ENCODE data around the gene EIPR1. TPM values are rescaled to one million over a fixed set of nuclear protein-coding genes. Genes with fewer than 3 reads are reported as not detected.

EIPR1 gene
- total RNA-seq, 1 donor from 2014 or later, result 27.9 TPM

GRCh38 chr2:3265471-3265870 is 112.1 kb downstream of the EIPR1 start:
- DNase-seq (ENCODE audit: low spot score in 2 of 2, unreplicated experiment in 2 of 2), result no peak
- TF ChIP-seq, protein P1, sequence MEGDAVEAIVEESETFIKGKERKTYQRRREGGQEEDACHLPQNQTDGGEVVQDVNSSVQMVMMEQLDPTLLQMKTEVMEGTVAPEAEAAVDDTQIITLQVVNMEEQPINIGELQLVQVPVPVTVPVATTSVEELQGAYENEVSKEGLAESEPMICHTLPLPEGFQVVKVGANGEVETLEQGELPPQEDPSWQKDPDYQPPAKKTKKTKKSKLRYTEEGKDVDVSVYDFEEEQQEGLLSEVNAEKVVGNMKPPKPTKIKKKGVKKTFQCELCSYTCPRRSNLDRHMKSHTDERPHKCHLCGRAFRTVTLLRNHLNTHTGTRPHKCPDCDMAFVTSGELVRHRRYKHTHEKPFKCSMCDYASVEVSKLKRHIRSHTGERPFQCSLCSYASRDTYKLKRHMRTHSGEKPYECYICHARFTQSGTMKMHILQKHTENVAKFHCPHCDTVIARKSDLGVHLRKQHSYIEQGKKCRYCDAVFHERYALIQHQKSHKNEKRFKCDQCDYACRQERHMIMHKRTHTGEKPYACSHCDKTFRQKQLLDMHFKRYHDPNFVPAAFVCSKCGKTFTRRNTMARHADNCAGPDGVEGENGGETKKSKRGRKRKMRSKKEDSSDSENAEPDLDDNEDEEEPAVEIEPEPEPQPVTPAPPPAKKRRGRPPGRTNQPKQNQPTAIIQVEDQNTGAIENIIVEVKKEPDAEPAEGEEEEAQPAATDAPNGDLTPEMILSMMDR (IDR thresholded peaks at IDR 0.05; ENCODE audit: unreplicated experiment), result no peak
- Mint-ChIP-seq H3K4me3 (no peak overlapping the region), H3K27ac (no peak overlapping the region), H3K27me3 (ENCODE audit: low read depth) (no peaks in the 10 kb centered on the region), H3K9me3 (no peaks in the 10 kb centered on the region), H3K4me1 (no peaks in the 10 kb centered on the region), H3K36me3 (peaks cover 3% of the 10 kb centered on the region)

DNA sequence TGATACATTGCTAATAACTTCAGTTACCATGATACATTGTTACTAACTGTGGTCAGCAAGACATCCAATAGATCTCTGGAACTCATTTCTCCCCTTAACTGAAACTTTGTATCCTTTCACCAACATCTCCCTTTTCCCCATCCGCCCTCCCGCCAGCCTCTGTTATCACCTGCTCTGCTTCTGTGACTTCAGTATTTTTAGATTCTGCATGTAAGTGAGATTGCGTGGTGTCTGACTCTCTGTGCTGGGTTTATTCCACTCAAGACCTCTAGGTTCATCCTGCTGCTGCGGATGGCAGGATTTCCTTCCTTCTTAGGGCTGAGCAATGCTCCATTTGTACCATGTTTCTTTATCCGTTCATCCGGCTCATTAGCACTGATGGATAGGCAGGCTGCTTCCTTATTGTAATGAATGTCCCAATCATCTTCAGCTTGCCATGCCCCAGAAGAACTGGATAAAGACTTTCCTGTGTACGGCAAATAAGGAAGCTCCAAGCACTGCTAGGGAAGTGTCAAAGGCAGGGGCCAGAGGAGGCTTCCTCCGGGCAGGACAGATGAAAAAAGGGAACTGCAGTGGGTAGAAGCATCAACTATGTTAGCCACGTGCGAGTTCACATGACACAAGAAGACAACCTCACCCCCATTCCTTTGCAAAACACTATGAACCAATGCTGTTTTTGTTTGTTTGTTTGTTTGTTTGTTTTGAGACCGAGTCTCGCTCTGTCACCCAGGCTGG is 113.4 kb downstream of the EIPR1 start:
- TF ChIP-seq, protein P1 (IDR thresholded peaks at IDR 0.05; ENCODE audit: unreplicated experiment), result no peak
- H3K4me3 Mint-ChIP-seq, result no peak overlapping the region
- H3K27me3 Mint-ChIP-seq (ENCODE audit: low read depth), result no peaks in the 10 kb centered on the region
- H3K9me3 Mint-ChIP-seq, result no peaks in the 10 kb centered on the region
- H3K4me1 Mint-ChIP-seq, result no peaks in the 10 kb centered on the region
- peaks cover 3% of the 10 kb centered on the region for H3K36me3 Mint-ChIP-seq
- no peak overlapping the region for H3K27ac Mint-ChIP-seq
- DNase-seq (ENCODE audit: low spot score in 2 of 2, unreplicated experiment in 2 of 2), result no peak

DNA sequence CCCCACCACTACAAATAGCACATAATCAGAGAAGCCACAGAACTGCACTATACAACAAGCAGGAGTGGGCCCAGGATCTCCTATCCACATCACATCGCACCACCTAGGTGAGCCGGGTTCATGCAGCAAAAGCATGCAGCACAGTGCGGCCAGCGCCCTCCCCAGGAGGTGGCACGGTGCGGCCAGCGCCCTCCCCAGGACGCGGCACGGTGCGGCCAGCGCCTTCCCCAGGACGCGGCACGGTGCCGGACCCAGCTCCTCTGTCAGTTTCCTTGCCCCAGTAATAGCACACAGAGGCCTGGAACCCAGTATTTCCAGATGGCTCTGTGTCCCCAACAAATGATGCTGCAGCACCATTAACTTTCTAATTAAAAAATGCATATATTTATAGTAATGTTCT is 114.1 kb downstream of the EIPR1 start:
- no peaks in the 10 kb centered on the region for H3K4me1 Mint-ChIP-seq
- no peak overlapping the region for H3K27ac Mint-ChIP-seq
- H3K4me3 Mint-ChIP-seq, result no peak overlapping the region
- no peak for DNase-seq (ENCODE audit: low spot score in 2 of 2, unreplicated experiment in 2 of 2)
- H3K36me3 Mint-ChIP-seq, result peaks cover 3% of the 10 kb centered on the region
- TF ChIP-seq, protein P1 (IDR thresholded peaks at IDR 0.05; ENCODE audit: unreplicated experiment), result no peak
- no peaks in the 10 kb centered on the region for H3K27me3 Mint-ChIP-seq (ENCODE audit: low read depth)
- H3K9me3 Mint-ChIP-seq, result no peaks in the 10 kb centered on the region

DNA sequence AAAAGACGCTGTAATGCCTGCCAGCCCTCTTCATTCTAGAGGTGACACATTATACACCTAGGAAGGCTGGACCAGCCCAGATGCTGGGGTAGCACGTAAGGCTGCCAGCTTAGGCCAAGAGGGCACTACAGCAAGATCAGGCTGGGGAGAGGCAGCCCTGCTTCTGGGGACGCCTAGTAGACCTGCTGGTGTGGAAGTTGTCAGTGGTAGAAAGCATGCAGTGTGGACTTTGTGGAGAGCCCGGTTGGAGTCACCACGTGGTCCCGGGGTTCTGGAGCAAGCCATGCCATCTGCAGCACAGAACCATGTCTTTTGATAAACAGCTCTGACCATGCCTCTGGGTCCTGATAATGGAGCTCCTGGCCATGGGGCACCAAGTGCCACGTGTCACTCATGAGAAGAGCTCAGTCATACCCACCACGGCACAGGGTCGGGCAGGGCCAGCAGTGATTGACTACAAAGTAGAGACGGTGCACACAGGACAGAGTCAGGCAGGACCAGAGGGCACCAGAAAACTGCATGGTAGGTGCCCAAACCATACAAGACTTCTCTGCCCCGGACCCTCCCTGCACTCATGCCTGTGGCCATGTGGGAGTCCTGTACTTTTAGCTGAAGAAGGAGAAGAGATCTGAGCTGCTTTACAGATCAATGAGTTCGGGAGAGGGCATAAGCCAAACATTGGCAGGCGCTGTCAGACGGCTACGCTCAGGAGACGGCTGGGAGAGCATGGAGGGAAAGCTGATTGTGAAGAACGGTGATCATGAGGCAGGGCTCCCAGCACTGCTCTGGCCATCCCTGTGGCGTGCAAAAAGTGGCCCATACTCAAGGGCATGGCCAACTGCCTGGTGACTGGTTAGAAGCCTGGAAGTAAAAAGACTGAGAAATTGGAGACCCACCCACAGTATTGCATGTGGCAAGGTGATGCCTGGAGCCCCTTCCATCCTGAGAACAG is 114.9 kb downstream of the EIPR1 start:
- Mint-ChIP-seq H3K4me1 (no peaks in the 10 kb centered on the region), H3K27ac (no peak overlapping the region), H3K27me3 (ENCODE audit: low read depth) (no peaks in the 10 kb centered on the region), H3K4me3 (no peak overlapping the region), H3K36me3 (peaks cover 3% of the 10 kb centered on the region), H3K9me3 (no peaks in the 10 kb centered on the region)
- DNase-seq (ENCODE audit: low spot score in 2 of 2, unreplicated experiment in 2 of 2), result no peak
- TF ChIP-seq, protein P1 (IDR thresholded peaks at IDR 0.05; ENCODE audit: unreplicated experiment), result no peak

DNA sequence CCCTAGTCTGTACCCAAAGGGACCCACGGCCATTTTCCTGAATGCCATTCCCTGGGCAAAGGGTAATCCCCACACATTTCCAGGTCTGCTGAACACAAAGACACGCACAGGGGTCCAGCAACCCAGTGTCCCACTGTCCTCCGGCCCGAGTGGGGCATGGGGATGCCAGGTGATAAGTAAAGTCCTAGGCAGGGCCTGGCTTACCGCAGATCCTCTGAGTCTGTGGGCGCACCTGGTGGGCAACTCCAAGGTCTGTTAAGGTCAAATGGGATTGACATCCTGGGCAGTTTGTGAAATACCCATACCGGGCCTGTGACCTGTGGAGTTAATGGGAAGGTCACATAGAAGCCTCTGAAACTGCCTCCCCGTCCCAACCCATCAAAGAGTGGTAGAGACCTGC is 116.1 kb downstream of the EIPR1 start:
- H3K4me1 Mint-ChIP-seq, result peaks cover 1% of the 10 kb centered on the region

More for the DNA sequence above, 116.1 kb downstream of the EIPR1 start:
- H3K27ac Mint-ChIP-seq, result no peak overlapping the region
- DNase-seq (ENCODE audit: low spot score in 2 of 2, unreplicated experiment in 2 of 2), result no peak
- no peaks in the 10 kb centered on the region for H3K9me3 Mint-ChIP-seq
- H3K4me3 Mint-ChIP-seq, result no peak overlapping the region
- H3K36me3 Mint-ChIP-seq, result peaks cover 3% of the 10 kb centered on the region
- TF ChIP-seq, protein P1 (IDR thresholded peaks at IDR 0.05; ENCODE audit: unreplicated experiment), result no peak
- H3K27me3 Mint-ChIP-seq (ENCODE audit: low read depth), result no peaks in the 10 kb centered on the region

Data from mesothelial cell of epicardium (in vitro differentiated cells).